GM12874 (cell line): ENCODE results near the gene PTH1R.

Experiments
- TF ChIP-seq, protein P1 (sequence below): IDR thresholded peaks from 2 replicates; pipeline ENCODE4 v1.5.1; 2011; ENCODE audit warnings: low read depth, mild to moderate bottlenecking, control low read depth, low read length, moderate library complexity; ENCODE audit not compliant: insufficient read depth

The PTH1R gene

DNA sequence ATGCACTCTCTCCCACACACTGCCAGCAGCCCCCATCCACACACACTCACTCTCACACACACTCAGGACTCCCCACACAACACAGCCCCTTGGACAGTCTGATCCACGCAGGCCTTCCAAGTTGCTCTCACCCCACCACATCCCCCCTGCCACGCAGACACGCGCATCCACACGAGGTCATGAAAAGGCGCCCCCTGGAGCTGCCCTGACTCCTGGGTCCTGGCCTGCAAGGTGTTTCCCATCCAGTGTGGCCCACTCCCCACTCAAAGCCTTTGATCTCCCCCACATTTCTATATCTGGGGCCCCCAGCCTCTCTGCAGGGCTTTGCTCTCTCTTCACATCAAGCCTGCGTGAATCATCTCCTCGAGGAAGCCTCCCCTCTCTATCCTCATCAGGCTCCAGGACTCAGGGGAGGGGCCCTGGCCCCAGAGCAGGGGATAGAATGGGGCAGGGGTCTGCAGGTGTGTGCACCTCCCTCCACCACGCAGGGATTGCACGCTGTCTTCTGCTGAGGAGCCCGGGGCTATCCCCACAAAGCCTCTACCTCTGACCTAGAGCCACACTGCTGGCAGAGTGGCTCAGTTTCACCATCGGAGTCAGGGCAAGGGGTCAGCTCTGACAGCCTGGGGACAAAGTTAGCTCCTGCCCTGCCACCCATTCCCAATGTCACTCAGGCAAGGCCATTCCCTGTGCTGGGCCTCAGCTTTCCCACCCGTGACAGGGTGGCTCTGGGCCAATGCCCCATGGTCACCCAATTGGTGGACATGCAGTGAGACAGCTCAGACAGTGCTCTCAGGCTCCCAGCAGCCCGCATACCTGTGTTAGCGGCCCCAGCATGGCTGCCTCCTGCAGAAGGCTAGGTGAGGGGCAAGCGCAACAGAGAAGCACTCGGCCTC lies 20.7 kb upstream of the PTH1R start:
- TF ChIP-seq, protein P1, sequence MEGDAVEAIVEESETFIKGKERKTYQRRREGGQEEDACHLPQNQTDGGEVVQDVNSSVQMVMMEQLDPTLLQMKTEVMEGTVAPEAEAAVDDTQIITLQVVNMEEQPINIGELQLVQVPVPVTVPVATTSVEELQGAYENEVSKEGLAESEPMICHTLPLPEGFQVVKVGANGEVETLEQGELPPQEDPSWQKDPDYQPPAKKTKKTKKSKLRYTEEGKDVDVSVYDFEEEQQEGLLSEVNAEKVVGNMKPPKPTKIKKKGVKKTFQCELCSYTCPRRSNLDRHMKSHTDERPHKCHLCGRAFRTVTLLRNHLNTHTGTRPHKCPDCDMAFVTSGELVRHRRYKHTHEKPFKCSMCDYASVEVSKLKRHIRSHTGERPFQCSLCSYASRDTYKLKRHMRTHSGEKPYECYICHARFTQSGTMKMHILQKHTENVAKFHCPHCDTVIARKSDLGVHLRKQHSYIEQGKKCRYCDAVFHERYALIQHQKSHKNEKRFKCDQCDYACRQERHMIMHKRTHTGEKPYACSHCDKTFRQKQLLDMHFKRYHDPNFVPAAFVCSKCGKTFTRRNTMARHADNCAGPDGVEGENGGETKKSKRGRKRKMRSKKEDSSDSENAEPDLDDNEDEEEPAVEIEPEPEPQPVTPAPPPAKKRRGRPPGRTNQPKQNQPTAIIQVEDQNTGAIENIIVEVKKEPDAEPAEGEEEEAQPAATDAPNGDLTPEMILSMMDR = no peak

DNA sequence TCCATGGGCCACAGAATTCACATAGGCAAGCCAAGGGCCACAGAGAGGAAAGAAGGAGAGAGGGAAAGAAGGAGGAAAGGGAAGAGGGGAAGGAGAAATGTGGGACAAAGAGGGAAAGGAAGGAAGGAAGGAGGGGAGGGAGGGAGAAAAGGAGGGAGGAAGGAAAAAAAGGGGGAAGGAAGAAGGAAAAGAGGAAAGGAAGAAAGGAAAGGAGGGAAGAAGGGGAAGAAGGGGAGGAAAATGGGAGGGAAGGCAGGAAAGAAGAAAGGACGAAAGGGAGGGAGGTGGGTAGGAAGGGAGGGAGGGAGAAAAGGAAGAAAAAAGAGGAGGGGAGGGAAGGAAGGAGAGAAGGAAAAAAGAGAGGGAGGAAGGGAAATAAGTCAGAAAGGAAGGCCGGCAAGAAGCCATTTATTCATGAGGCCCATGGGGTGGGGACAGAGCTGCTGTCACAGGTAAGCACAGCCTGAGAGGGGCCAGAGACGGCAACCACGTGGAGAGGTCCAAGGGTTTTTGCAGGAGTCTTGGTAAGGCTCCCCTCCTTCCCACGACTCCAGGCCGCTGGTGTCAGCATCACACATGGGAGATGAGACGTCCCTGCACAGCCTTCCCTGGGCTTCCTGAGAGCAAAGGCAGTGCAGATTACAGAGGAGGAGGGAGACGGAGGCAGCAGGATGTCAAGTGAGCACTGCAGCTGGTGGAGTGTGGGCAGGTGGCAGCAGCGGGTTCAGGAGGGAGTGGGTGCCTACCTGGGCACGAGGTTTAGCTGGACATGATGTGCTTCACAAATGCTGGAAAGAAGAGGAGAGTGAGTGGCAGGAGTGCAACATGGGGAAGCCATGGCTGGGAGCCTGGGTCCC lies 19.8 kb upstream of the PTH1R start:
- TF ChIP-seq, protein P1 = no peak

DNA sequence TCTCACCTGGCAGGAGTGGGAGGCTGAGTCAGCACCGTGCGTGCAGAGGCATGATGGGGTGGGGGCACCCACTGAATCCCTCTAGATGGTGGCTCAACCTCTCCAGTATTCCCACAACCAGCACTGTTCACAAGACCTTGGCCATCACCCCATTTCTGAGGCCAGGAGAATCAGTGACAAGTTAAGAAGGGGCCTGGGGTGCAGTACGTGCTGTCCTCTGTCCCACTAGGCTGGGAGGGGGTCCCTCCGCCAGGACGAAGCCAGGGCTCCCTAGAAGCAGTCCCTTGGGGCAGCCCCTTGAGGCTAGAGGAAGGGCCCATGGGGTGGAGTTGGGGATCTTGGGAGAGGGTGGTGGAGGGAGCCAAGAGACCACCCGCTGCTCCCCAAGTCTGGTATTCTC lies 19.1 kb upstream of the PTH1R start:
- TF ChIP-seq, protein P1 = no peak

DNA sequence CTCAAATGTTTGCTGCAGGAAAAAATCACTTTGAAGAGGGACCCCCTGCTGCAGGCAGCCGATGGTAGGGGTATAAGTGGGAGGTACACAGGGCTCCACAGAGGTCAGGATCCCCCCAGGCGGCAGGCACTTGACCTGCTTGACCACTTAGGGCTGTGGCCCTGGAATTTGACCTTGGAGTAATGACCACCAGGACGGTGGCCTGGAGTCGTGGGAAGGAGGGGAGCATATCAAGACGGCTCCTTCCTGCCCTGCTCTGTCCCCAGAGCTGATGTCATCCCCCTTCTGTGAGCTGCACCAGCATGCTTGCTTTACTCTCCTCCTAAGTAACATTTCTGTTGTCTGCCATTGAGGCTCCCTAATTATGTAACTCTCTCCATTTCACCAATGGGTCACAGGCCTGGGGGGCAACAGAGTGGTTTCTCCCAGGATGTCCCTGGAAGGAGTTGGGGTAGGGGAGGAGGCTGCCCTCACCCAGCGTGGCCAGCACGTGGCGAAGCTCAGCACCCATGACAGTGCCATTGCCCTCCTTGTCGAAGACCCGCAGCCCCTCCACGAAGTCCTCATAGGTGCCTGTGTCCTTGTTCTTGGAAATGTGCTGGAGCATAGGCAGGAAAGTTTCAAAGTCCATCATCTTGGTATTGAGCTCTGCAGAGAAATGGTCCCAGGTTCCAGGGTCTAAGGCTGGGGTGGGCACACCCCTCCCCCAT lies 18.4 kb upstream of the PTH1R start:
- TF ChIP-seq, protein P1 = no peak

DNA sequence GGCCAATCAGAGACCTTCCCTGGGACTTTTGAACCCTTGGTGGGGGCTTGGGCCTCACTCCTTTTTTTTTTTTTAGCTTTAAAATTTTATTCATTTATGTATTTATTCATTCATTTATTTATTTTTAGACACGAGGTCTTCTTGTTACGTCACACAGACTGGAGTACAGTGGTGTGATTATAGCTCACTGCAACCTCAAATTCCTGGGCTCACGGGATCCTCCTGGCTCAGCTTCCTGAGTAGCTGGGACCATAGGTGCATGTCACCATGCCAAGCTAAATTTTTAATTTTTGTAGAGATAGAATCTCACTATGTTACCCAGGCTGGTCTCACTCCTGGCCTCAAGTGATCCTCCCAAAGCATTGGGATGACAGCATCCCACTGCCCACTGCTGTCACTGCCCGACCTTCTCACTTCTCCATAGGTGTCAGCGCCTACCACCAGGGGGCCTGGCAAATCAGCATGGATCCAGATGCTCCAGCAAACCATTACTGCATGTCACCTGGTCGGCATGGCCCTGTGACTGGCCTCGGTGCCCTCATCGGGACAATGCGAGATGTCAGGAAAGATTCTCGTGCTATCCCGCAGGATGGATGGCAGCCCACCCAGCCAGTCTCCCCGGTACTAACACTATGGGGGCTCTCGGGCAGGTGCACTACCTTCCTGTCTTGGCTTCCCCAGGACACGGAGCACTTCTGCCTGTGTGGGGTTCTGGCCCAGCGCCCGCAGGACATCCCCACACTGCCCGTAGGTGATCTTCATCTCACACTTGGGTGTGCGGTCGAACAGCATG lies 17.3 kb upstream of the PTH1R start:
- TF ChIP-seq, protein P1 = peak; percentile 68

DNA sequence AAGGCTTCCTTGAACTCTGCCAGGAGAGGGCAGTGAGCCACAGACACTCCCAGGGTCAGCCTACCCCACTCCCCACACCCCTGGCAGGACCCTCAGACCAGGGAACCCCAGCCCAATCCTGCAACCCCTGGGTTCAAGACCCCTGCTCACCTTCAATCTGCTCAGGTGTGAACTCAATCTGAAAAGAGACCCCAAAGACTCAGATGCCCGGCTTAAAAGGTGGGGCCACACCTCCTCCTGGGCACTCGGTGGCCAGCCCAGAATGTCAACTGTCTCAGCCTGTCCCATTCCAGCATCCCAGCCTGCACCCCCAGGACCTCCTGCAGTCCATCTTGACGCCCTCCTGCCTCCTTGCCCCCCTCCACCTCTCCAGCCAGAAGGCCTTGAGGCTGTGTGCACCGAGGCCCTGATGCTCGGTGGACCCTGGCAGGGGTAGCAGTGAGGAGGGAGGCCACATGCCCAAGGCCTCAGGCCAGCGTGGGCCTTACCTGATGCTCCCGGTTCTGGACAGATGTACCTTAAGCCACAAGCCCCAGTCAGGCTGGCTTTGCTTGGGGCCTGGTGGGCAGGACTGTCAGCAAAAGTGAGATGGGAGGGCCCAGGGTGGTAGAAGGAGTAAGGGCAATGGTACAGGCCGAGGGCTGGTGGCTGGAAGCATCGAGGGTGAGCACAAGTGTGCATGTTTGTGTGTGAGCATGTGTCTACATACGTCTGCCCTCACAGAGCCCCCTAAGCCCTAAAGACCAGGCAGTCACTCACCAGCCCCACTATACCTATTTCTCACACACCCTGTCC lies 16.5 kb upstream of the PTH1R start:
- TF ChIP-seq, protein P1 = no peak
